ENCODE results near the gene LTF. TPM values are rescaled to one million over a fixed set of nuclear protein-coding genes. Genes with fewer than 3 reads are reported as not detected.
"Not testable (repeated sequence)": the region's sequence is repeated elsewhere in the genome, so short reads cannot be mapped to it uniquely, and the experiment has no call there.

Gene LTF
- total and polyA plus RNA-seq, 9 of the 15 experiments (the other 6 are each of a cell fraction or from before 2014, with no cell fraction given): 0.07 TPM; not detected in 8

DNA sequence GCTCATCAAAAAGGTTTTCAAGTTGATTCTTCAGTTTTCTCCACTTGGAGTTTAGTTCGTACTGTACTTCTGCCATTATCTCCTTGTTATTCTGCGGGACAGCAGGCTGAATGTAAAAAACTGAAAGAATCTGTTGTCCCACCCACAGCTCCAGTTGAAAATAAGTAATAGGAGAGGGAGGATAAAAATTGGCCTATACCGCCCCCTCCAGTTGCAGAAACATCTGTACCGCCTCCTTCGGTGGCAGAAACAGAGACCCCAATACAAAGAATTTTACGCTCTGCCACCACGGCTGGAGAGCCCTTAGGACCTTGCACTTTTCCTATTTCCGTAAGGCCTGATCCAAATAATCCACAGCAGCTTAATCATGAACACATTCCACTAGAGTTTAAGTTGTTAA, 37.3 kb downstream of the LTF start:
- H3K27me3 ChIP-seq (ENCODE audit: control insufficient read depth in 2 of 2, insufficient read depth in 2 of 2, low read length in 2 of 2); H3K36me3 ChIP-seq (ENCODE audit: control insufficient read depth, insufficient read depth, low read length); FAIRE-seq; H3K9me3 ChIP-seq (replicated peaks; ENCODE audit: control insufficient read depth, insufficient read depth, low read depth, low read length); BruUV-seq (replicated peaks); H3K79me2 ChIP-seq (ENCODE audit: control insufficient read depth, insufficient read depth, low read length); H4K20me1 ChIP-seq (replicated peaks; ENCODE audit: control insufficient read depth, insufficient read depth, low read length); H3K4me3 ChIP-seq; H2AFZ ChIP-seq (ENCODE audit: low read depth, low read length); H3K27ac ChIP-seq (ENCODE audit: extremely low read depth, low read depth, low read length); H3K9ac ChIP-seq (ENCODE audit: insufficient read depth in 1 of 2, low read depth in 2 of 2, low read length in 2 of 2); H3K4me2 ChIP-seq (ENCODE audit: insufficient read depth, low read length); in situ Hi-C loops (cut with MboI); H3K9me1 ChIP-seq (ENCODE audit: control insufficient read depth, insufficient read depth, low read length): not testable (repeated sequence)
- ChIA-PET CTCF (ENCODE audit: low intra/inter-chr PET ratio) (interaction anchor here (0.6 to 2.0 kb wide), 5 partner anchors 50 to 468 kb away, joined by 3 to 9 read pairs (median 3); no protein-coding TSS in a partner anchor), POLR2A (interaction anchor here (1.0 kb wide), 1 partner anchor 210 kb away, joined by 3 read pairs; no protein-coding TSS in a partner anchor)
- peaks cover 3 to 15% of the 10 kb centered on the region in 2 experiments; a peak in 4 of 5 replicates for H3K4me1 ChIP-seq (replicated peaks in 1 of 2; ENCODE audit: control insufficient read depth in 2 of 2, insufficient read depth in 2 of 2, low read length in 2 of 2)
- intact Hi-C loops (cut with micrococcal nuclease): loop anchor here (1.0 to 5.0 kb wide), 5 partner anchors 32 to 350 kb away; partner anchors contain the start of gene CCR5
- 12% methylated on average over 8 of the region's 8 CpGs for WGBS (ENCODE audit: insufficient coverage, low coverage, missing lambda C conversion rate)
- TF ChIP-seq, protein P1, sequence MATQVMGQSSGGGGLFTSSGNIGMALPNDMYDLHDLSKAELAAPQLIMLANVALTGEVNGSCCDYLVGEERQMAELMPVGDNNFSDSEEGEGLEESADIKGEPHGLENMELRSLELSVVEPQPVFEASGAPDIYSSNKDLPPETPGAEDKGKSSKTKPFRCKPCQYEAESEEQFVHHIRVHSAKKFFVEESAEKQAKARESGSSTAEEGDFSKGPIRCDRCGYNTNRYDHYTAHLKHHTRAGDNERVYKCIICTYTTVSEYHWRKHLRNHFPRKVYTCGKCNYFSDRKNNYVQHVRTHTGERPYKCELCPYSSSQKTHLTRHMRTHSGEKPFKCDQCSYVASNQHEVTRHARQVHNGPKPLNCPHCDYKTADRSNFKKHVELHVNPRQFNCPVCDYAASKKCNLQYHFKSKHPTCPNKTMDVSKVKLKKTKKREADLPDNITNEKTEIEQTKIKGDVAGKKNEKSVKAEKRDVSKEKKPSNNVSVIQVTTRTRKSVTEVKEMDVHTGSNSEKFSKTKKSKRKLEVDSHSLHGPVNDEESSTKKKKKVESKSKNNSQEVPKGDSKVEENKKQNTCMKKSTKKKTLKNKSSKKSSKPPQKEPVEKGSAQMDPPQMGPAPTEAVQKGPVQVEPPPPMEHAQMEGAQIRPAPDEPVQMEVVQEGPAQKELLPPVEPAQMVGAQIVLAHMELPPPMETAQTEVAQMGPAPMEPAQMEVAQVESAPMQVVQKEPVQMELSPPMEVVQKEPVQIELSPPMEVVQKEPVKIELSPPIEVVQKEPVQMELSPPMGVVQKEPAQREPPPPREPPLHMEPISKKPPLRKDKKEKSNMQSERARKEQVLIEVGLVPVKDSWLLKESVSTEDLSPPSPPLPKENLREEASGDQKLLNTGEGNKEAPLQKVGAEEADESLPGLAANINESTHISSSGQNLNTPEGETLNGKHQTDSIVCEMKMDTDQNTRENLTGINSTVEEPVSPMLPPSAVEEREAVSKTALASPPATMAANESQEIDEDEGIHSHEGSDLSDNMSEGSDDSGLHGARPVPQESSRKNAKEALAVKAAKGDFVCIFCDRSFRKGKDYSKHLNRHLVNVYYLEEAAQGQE (IDR thresholded peaks at IDR 0.05; ENCODE audit: borderline replicate concordance): peak; percentile 69; the same call in 1 of the 2 replicates
- TF ChIP-seq, protein P1 (CRISPR knock-in tag; IDR thresholded peaks at IDR 0.05; ENCODE audit: low read depth): not testable (repeated sequence)
- TF ChIP-seq, protein P2, sequence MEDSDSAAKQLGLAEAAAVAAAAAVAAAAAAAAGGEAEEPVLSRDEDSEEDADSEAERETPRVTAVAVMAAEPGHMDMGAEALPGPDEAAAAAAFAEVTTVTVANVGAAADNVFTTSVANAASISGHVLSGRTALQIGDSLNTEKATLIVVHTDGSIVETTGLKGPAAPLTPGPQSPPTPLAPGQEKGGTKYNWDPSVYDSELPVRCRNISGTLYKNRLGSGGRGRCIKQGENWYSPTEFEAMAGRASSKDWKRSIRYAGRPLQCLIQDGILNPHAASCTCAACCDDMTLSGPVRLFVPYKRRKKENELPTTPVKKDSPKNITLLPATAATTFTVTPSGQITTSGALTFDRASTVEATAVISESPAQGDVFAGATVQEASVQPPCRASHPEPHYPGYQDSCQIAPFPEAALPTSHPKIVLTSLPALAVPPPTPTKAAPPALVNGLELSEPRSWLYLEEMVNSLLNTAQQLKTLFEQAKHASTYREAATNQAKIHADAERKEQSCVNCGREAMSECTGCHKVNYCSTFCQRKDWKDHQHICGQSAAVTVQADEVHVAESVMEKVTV (CRISPR knock-in tag; IDR thresholded peaks at IDR 0.05): peak; percentile 74
- TF ChIP-seq SMC3 (conservative IDR thresholded peaks at IDR 0.05; ENCODE audit: insufficient read depth, low read depth, low read length) (0 out of 2 replicates have a peak, but pooled peaks have one; percentile 25), RAD21 (CRISPR knock-in tag; conservative IDR thresholded peaks at IDR 0.05 in 1 of 2, IDR thresholded peaks at IDR 0.05 in 1 of 2) (peak; percentile 72 to 84)
- TF ChIP-seq, protein P3, sequence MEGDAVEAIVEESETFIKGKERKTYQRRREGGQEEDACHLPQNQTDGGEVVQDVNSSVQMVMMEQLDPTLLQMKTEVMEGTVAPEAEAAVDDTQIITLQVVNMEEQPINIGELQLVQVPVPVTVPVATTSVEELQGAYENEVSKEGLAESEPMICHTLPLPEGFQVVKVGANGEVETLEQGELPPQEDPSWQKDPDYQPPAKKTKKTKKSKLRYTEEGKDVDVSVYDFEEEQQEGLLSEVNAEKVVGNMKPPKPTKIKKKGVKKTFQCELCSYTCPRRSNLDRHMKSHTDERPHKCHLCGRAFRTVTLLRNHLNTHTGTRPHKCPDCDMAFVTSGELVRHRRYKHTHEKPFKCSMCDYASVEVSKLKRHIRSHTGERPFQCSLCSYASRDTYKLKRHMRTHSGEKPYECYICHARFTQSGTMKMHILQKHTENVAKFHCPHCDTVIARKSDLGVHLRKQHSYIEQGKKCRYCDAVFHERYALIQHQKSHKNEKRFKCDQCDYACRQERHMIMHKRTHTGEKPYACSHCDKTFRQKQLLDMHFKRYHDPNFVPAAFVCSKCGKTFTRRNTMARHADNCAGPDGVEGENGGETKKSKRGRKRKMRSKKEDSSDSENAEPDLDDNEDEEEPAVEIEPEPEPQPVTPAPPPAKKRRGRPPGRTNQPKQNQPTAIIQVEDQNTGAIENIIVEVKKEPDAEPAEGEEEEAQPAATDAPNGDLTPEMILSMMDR (IDR thresholded peaks at IDR 0.05 in 2 of 3, conservative IDR thresholded peaks at IDR 0.05 in 1 of 3; ENCODE audit: insufficient read depth in 2 of 3, low read depth in 1 of 3, low read length in 3 of 3): peak; percentile 49 to 67 (median 63)
- DNase-seq (ENCODE audit: extremely low read depth in 1 of 4, low spot score in 3 of 4): peak in 1 of 4 experiments; percentile 33
- peak; percentile 27; the same call in 1 of the 3 replicates for ATAC-seq

All from K562 (cell line).